ENCODE measurements around the gene FRMPD4.

Gene FRMPD4

DNA sequence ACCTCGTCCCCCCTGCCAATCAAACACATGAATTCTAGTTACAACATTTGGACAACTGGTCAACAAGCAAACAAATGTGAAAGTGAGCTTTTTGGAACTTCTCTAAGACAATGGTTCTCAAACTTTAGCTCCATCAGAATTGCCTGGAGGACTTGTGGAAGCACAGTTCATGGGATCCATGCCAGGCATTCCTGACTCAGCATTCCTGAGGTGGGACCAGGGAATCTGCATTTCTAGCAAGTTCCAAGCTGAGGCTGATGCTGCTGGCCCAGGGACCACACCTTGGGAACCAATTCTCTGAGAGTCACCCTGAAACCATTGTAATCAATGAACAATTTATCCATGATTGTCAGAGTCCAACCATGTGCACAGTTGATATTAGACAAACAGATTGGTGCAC is 609.2 kb downstream of the FRMPD4 start:
- H3K36me3 ChIP-seq (ENCODE audit: insufficient read depth, low read length), result no peaks in the 10 kb centered on the region
- H3F3A ChIP-seq (ENCODE audit: low read depth), result no peaks in the 10 kb centered on the region
- TF ChIP-seq, protein P1, sequence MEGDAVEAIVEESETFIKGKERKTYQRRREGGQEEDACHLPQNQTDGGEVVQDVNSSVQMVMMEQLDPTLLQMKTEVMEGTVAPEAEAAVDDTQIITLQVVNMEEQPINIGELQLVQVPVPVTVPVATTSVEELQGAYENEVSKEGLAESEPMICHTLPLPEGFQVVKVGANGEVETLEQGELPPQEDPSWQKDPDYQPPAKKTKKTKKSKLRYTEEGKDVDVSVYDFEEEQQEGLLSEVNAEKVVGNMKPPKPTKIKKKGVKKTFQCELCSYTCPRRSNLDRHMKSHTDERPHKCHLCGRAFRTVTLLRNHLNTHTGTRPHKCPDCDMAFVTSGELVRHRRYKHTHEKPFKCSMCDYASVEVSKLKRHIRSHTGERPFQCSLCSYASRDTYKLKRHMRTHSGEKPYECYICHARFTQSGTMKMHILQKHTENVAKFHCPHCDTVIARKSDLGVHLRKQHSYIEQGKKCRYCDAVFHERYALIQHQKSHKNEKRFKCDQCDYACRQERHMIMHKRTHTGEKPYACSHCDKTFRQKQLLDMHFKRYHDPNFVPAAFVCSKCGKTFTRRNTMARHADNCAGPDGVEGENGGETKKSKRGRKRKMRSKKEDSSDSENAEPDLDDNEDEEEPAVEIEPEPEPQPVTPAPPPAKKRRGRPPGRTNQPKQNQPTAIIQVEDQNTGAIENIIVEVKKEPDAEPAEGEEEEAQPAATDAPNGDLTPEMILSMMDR (conservative IDR thresholded peaks at IDR 0.05; ENCODE audit: low read length), result no peak
- TF ChIP-seq EZH2phosphoT487 (IDR thresholded peaks at IDR 0.05; ENCODE audit: borderline replicate concordance), result no peak
- H3K79me2 ChIP-seq (ENCODE audit: insufficient read depth, low read length), result no peaks in the 10 kb centered on the region
- H2AFZ ChIP-seq (ENCODE audit: low read length), result no peak overlapping the region
- H3K4me1 ChIP-seq (ENCODE audit: insufficient read depth, low read length, poor library complexity, severe bottlenecking), result no peaks in the 10 kb centered on the region
- H3K4me3 ChIP-seq (ENCODE audit: low read length, poor library complexity, severe bottlenecking), result no peak overlapping the region
- H3K4me2 ChIP-seq (ENCODE audit: low read depth, low read length, poor library complexity, severe bottlenecking), result no peak overlapping the region
- no peaks in the 10 kb centered on the region for H3K9me3 ChIP-seq (ENCODE audit: insufficient read depth, low read depth, low read length)
- H4K20me1 ChIP-seq (ENCODE audit: insufficient read depth, low read length, poor library complexity, severe bottlenecking), result no peaks in the 10 kb centered on the region
- H3K27me3 ChIP-seq (ENCODE audit: insufficient read depth, low read length, poor library complexity, severe bottlenecking), result no peaks in the 10 kb centered on the region
- no peak overlapping the region for H3K9ac ChIP-seq (ENCODE audit: low read depth, low read length, poor library complexity, severe bottlenecking)
- H3K9me2 ChIP-seq (replicated peaks; ENCODE audit: low read depth, low read length), result no peaks in the 10 kb centered on the region

DNA sequence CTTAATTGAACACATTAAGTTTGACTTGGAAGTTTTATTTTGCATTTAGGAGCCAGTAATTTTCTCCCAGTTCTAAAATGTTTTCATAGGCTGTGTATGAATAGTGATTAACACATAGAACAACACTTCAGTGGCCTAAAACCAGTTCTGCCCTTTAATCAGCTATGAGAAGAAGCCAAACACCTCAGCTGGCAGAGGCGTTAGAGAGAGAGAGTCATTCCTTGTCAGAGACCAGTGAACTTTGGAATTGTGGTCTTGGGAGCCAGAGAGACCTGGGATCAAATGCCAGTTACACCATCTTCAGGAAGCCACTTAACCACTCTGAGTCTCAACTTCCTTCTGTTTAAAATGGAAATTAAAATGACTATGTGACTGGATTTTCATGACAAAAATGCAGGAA is 613.6 kb downstream of the FRMPD4 start:
- Histone ChIP-seq H3K9ac (ENCODE audit: low read depth, low read length, poor library complexity, severe bottlenecking) (no peak overlapping the region), H3K9me2 (replicated peaks; ENCODE audit: low read depth, low read length) (no peaks in the 10 kb centered on the region), H3K4me2 (ENCODE audit: low read depth, low read length, poor library complexity, severe bottlenecking) (no peak overlapping the region), H2AFZ (ENCODE audit: low read length) (no peak overlapping the region), H4K20me1 (ENCODE audit: insufficient read depth, low read length, poor library complexity, severe bottlenecking) (no peaks in the 10 kb centered on the region), H3K79me2 (ENCODE audit: insufficient read depth, low read length) (no peaks in the 10 kb centered on the region), H3K9me3 (ENCODE audit: insufficient read depth, low read depth, low read length) (no peaks in the 10 kb centered on the region), H3K27me3 (ENCODE audit: insufficient read depth, low read length, poor library complexity, severe bottlenecking) (no peaks in the 10 kb centered on the region), H3F3A (ENCODE audit: low read depth) (no peaks in the 10 kb centered on the region), H3K4me3 (ENCODE audit: low read length, poor library complexity, severe bottlenecking) (no peak overlapping the region), H3K36me3 (ENCODE audit: insufficient read depth, low read length) (no peaks in the 10 kb centered on the region), H3K4me1 (ENCODE audit: insufficient read depth, low read length, poor library complexity, severe bottlenecking) (no peaks in the 10 kb centered on the region)
- no peak for TF ChIP-seq EZH2phosphoT487 (IDR thresholded peaks at IDR 0.05; ENCODE audit: borderline replicate concordance)
- TF ChIP-seq, protein P1 (conservative IDR thresholded peaks at IDR 0.05; ENCODE audit: low read length), result no peak

GRCh38 chrX:12753366-12753765 is 615.1 kb downstream of the FRMPD4 start:
- Histone ChIP-seq H3K4me3 (ENCODE audit: low read length, poor library complexity, severe bottlenecking) (no peak overlapping the region), H3F3A (ENCODE audit: low read depth) (no peaks in the 10 kb centered on the region), H3K27me3 (ENCODE audit: insufficient read depth, low read length, poor library complexity, severe bottlenecking) (no peaks in the 10 kb centered on the region), H4K20me1 (ENCODE audit: insufficient read depth, low read length, poor library complexity, severe bottlenecking) (no peaks in the 10 kb centered on the region), H3K4me2 (ENCODE audit: low read depth, low read length, poor library complexity, severe bottlenecking) (no peak overlapping the region), H3K4me1 (ENCODE audit: insufficient read depth, low read length, poor library complexity, severe bottlenecking) (no peaks in the 10 kb centered on the region), H2AFZ (ENCODE audit: low read length) (no peak overlapping the region), H3K9ac (ENCODE audit: low read depth, low read length, poor library complexity, severe bottlenecking) (no peak overlapping the region), H3K36me3 (ENCODE audit: insufficient read depth, low read length) (no peaks in the 10 kb centered on the region), H3K9me3 (ENCODE audit: insufficient read depth, low read depth, low read length) (no peaks in the 10 kb centered on the region), H3K9me2 (replicated peaks; ENCODE audit: low read depth, low read length) (no peaks in the 10 kb centered on the region), H3K79me2 (ENCODE audit: insufficient read depth, low read length) (no peaks in the 10 kb centered on the region)
- TF ChIP-seq, protein P1 (conservative IDR thresholded peaks at IDR 0.05; ENCODE audit: low read length), result no peak
- no peak for TF ChIP-seq EZH2phosphoT487 (IDR thresholded peaks at IDR 0.05; ENCODE audit: borderline replicate concordance)
